Measurements from ENCODE around the gene TP53I13. TPM values are rescaled to one million over a fixed set of nuclear protein-coding genes. Genes with fewer than 3 reads are reported as not detected.

The TP53I13 gene
- total RNA-seq, 1 experiment from 2014 or later = 123 TPM

DNA sequence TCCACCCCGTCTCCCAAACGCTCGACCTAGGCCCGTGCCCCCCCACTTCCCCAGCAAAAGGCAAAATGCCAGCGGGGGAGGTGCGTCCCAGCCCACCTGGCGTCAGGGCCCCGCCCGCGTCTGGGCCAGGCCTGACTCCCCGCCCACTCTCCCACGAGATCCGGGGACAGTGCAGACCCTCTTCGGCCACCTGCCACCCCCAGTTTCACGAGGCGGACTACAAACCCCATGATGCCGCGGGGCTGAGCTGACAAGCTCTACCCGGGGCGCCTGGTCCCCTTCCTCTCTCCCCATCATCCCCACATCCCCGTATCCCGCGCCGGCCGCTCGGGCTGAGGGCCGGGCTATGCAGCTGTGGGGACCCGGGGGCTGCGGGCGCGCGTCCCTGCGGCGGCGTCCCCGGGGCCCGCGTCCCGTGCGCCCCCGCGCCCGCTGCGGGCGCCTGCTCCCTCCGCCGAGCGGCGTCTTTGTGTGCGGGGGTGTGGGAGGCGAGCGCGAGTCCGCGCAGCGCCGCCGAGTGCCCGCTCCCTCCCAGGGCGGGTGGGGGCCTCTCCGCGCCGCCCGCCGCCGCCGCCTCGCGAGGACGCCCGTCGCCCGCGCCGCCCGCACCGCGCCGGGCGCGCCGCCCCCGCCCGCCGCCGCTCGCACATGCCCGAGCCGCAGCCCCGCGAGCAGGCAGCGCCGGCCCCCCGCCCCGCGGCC is 24.5 kb downstream of the TP53I13 start, which contains the start of gene ANKRD13B:
TSS of gene ANKRD13B (plus strand) at position 283 of the 702 bp plus-strand sequence. CDS start 490 bp downstream, outside the sequence.
- DNase-seq (ENCODE audit: low read depth, low spot score) = no peak
- POLR2A ChIA-PET = interaction anchor here (0.6 to 1.6 kb wide), 2 partner anchors 11 to 97 kb away, joined by 8 to 15 read pairs; no protein-coding TSS in a partner anchor
- Histone ChIP-seq H3K36me3 (ENCODE audit: control insufficient read depth, insufficient read depth, low read length) (peaks cover 5% of the 10 kb centered on the region; the same call in 1 of the 2 replicates), H3K9me3 (ENCODE audit: control insufficient read depth, insufficient read depth, low read depth, low read length) (no peaks in the 10 kb centered on the region), H3K4me3 (ENCODE audit: low read depth in 2 of 2, low read length in 2 of 2) (peak within 1 kb of the TSS; percentile 71 to 72), H3K27me3 (ENCODE audit: control insufficient read depth, insufficient read depth, low read length) (no peaks in the 10 kb centered on the region), H3K4me1 (ENCODE audit: control insufficient read depth, insufficient read depth, low read length) (peaks cover 74% of the 10 kb centered on the region), H3K27ac (ENCODE audit: low read length) (peak within 1 kb of the TSS; percentile 96)
- in situ Hi-C loops (cut with HindIII; ENCODE audit: low pct_unique_long_range_greater_than_20kb, low sequenced_read_pairs) = no loop called here
- BruUV-seq (replicated peaks) = no TSS peak
- TF ChIP-seq TCF7L2 (IDR thresholded peaks at IDR 0.05; ENCODE audit: low read depth, low read length) = peak; percentile 50
- TF ChIP-seq SIN3A (IDR thresholded peaks at IDR 0.05; ENCODE audit: borderline replicate concordance, insufficient read depth, low read depth, low read length) = no peak
- ATAC-seq = peak; percentile 2; the same call in 1 of the 2 replicates
- CTCF ChIA-PET = interaction anchor here (1.7 to 3.0 kb wide), 3 partner anchors 12 to 223 kb away, joined by 13 to 17 read pairs (median 15); no protein-coding TSS in a partner anchor
- intact Hi-C loops (cut with micrococcal nuclease; ENCODE audit: unreplicated experiment) = no loop called here

- H3K4me1 ChIP-seq (ENCODE audit: control insufficient read depth, insufficient read depth, low read length) = peaks cover 69% of the 10 kb centered on the region
- in situ Hi-C loops (cut with HindIII; ENCODE audit: low pct_unique_long_range_greater_than_20kb, low sequenced_read_pairs) (no loop called here), intact Hi-C loops (cut with micrococcal nuclease; ENCODE audit: unreplicated experiment) (no loop called here)
- ChIA-PET CTCF (interaction anchor here (0.8 to 3.0 kb wide), 2 partner anchors 23 to 24 kb away, joined by 4 to 15 read pairs; no protein-coding TSS in a partner anchor), POLR2A (no interaction called here)
- H3K27me3 ChIP-seq (ENCODE audit: control insufficient read depth, insufficient read depth, low read length) = no peaks in the 10 kb centered on the region
- no peaks in the 10 kb centered on the region for H3K9me3 ChIP-seq (ENCODE audit: control insufficient read depth, insufficient read depth, low read depth, low read length)
- H3K36me3 ChIP-seq (ENCODE audit: control insufficient read depth, insufficient read depth, low read length) = peaks cover 3% of the 10 kb centered on the region; the same call in 1 of the 2 replicates
- BruUV-seq (replicated peaks) = no TSS peak
- H3K27ac ChIP-seq (ENCODE audit: low read length) = peak overlapping the region; percentile 52
- H3K4me3 ChIP-seq (ENCODE audit: low read depth in 2 of 2, low read length in 2 of 2) = peak overlapping the region; percentile 71 to 72
- TF ChIP-seq REST (IDR thresholded peaks at IDR 0.05; ENCODE audit: insufficient read depth in 1 of 2, low read depth in 2 of 2, low read length in 1 of 2) (peak; percentile 97 to 99), SIN3A (IDR thresholded peaks at IDR 0.05; ENCODE audit: borderline replicate concordance, insufficient read depth, low read depth, low read length) (peak; percentile 99), POLR2AphosphoS5 (IDR thresholded peaks at IDR 0.05; ENCODE audit: low read depth, low read length) (no peak)
- DNase-seq (ENCODE audit: low read depth, low spot score) = no peak
- no peak for ATAC-seq
Measured at GRCh38 chr17:29593591-29594518, 25.4 kb downstream of the TP53I13 start.

DNA sequence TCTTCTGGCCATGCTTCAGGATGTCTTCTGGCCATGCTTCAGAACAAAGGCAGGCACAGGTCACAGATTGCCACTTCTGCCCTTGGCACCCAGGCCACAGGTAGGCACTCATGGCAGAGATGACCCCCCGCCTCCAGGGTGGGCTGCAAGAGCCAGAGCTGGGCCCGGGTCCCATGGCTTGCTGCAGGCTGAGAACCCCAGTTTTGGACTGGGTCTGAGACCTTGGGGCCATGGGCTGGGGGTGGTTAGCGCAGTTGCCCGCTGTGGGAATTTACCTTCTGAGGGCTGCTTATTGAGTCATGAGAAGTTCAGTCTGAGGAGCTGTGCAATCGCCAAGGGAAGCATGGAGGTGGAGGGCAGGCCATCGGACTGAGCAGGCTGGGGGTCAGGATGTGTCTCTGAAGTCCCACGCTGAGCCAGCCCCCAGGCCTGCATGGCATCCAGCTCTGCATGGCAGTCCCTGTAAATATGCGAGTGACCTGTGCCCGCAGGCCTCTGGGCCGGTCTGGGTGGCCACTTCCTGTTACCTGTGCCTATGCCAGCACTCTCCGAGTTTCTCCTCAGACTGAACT is 26.1 kb downstream of the TP53I13 start:
- no peaks in the 10 kb centered on the region for H3K36me3 ChIP-seq (ENCODE audit: control insufficient read depth, insufficient read depth, low read length)
- H3K27ac ChIP-seq (ENCODE audit: low read length) = peak overlapping the region; percentile 52; the same call in 1 of the 2 replicates
- no TSS peak for BruUV-seq (replicated peaks)
- peak overlapping the region; percentile 71 to 72 for H3K4me3 ChIP-seq (ENCODE audit: low read depth in 2 of 2, low read length in 2 of 2)
- ChIA-PET CTCF (interaction anchor here (0.8 kb wide), 1 partner anchor 22 kb away, joined by 4 read pairs; no protein-coding TSS in a partner anchor), POLR2A (no interaction called here)
- in situ Hi-C loops (cut with HindIII; ENCODE audit: low pct_unique_long_range_greater_than_20kb, low sequenced_read_pairs) (no loop called here), intact Hi-C loops (cut with micrococcal nuclease; ENCODE audit: unreplicated experiment) (no loop called here)
- no peak for ATAC-seq
- no peaks in the 10 kb centered on the region for H3K27me3 ChIP-seq (ENCODE audit: control insufficient read depth, insufficient read depth, low read length)
- H3K4me1 ChIP-seq (ENCODE audit: control insufficient read depth, insufficient read depth, low read length) = peaks cover 69% of the 10 kb centered on the region
- TF ChIP-seq REST (IDR thresholded peaks at IDR 0.05; ENCODE audit: insufficient read depth in 1 of 2, low read depth in 2 of 2, low read length in 1 of 2) (peak in 1 of 2 experiments; percentile 53; a peak in 1 of 4 replicates), SIN3A (IDR thresholded peaks at IDR 0.05; ENCODE audit: borderline replicate concordance, insufficient read depth, low read depth, low read length) (no peak)
- no peaks in the 10 kb centered on the region for H3K9me3 ChIP-seq (ENCODE audit: control insufficient read depth, insufficient read depth, low read depth, low read length)
- no peak for DNase-seq (ENCODE audit: low read depth, low spot score)

Data from Panc1 (cell line).